Measurements from ENCODE around the gene PATL1. TPM values are rescaled to one million over a fixed set of nuclear protein-coding genes. Genes with fewer than 3 reads are reported as not detected.
A peak's percentile ranks its signal among the peaks of the same experiment; 100 is the strongest.

Gene PATL1
- total and polyA plus RNA-seq, 2 of the 8 experiments (the other 6 are each of a cell fraction or from before 2014, with no cell fraction given), result 30.4 to 33.4 TPM

DNA sequence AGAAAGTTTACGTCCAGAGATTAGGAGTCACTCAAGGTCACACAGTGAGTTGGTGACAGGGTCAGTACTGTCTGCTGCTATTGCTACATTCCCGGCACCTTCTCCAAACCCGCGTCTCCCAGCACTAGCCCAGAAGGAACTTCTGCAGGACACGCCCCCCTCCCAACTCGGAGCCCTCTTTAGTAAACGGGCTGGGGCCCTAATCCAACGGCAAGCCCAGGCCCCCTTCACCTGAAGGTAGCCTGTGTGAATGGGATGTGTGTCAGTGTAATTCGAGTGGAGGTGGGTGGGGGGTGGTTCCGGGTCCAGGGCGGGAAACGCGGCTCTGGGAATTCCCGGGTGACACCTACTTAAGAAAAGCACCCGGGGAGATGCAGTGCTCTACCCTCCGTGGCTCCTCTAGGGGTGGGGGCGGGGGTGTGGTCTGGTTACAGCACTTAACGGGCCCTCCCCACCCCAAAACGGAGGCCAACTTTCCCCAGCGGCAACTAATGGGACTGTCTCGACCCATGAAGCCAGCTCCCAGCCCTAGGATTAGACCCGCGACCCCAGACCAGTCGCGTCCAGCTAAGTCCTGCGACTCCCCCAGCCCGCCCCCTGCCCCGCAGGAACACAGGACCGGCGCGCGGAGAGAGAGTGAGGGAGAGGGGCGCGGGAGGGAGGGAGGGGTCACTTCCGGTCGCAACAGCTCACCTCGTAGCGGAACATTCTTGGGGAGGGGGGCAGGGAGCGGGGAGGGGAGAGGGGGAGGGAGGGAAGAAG, 468 bp downstream of the PATL1 start:
- H3K36me3 ChIP-seq (ENCODE audit: control insufficient read depth in 2 of 4, insufficient read depth in 4 of 4, low read length in 3 of 4), result peaks cover 3 to 26% (median 16%) of the 10 kb centered on the region in 4 experiments; a peak in 6 of 8 replicates
- no peak overlapping the region for H3K14ac ChIP-seq (ENCODE audit: insufficient read length)
- no peak overlapping the region for H2AK5ac ChIP-seq (ENCODE audit: low read depth, low read length)
- H2BK20ac ChIP-seq (ENCODE audit: low read length), result no peak overlapping the region
- peak overlapping the region; percentile 59 to 89 (median 80) for H3K9ac ChIP-seq (replicated peaks in 1 of 4; ENCODE audit: extremely low read depth in 1 of 4, low read depth in 3 of 4, low read length in 3 of 4)
- peaks cover 0 to 8% (median 3%) of the 10 kb centered on the region in 4 experiments; a peak in 2 of 7 replicates for H3K4me1 ChIP-seq (replicated peaks in 1 of 4; ENCODE audit: control insufficient read depth in 3 of 4, insufficient read depth in 4 of 4, low read length in 3 of 4)
- no peak overlapping the region for H3K4ac ChIP-seq (replicated peaks; ENCODE audit: insufficient read length, low read depth, low read length)
- no peak for FAIRE-seq
- H3K56ac ChIP-seq (replicated peaks; ENCODE audit: insufficient read length, low read depth, low read length), result peak overlapping the region; percentile 21
- no peaks in the 10 kb centered on the region for H3K9me3 ChIP-seq (ENCODE audit: insufficient read depth in 2 of 2, low read depth in 1 of 2, low read length in 1 of 2)
- no peak overlapping the region for H2BK15ac ChIP-seq (ENCODE audit: low read length)
- H3K23me2 ChIP-seq (ENCODE audit: low read depth, low read length), result peaks cover 3% of the 10 kb centered on the region
- no peaks in the 10 kb centered on the region for H3K79me1 ChIP-seq (ENCODE audit: low read depth, low read length)
- peaks cover 0 to 14% of the 10 kb centered on the region in 2 experiments; a peak in 2 of 4 replicates for H3K79me2 ChIP-seq (ENCODE audit: control insufficient read depth in 1 of 2, insufficient read depth in 2 of 2, low read length in 2 of 2)
- no peaks in the 10 kb centered on the region for H3K27me3 ChIP-seq (replicated peaks in 1 of 4; ENCODE audit: control insufficient read depth in 3 of 4, extremely low read depth in 1 of 4, insufficient read depth in 3 of 4, low read length in 3 of 4)
- ChIA-PET POLR2A (ENCODE audit: partially characterized antibody) (interaction anchor here (0.7 to 3.7 kb wide), 13 partner anchors 8 to 496 kb away, joined by 3 to 16 read pairs (median 6); partner anchors contain the start of genes DTX4, MRPL16, OSBP and STX3), CTCF (ENCODE audit: partially characterized antibody) (interaction anchor here (0.6 to 1.7 kb wide), 3 partner anchors 9 to 120 kb away, joined by 3 to 11 read pairs (median 3); no protein-coding TSS in a partner anchor)
- 7% methylated on average over 10 of the region's 39 CpGs; no CpG with 5 or more reads in 1 of the 2 experiments for WGBS, 2 experiments (ENCODE audit: extremely low coverage in 1 of 2, insufficient coverage in 1 of 2, insufficient read length in 1 of 2, insufficient replicate concordance in 2 of 2, low coverage in 1 of 2, low lambda C conversion rate in 2 of 2, missing lambda C conversion rate in 1 of 2)
- peak overlapping the region; percentile 73 for H4K5ac ChIP-seq (ENCODE audit: insufficient read length, low read depth, low read length)
- H3K4me2 ChIP-seq (ENCODE audit: insufficient read depth in 1 of 2, low read depth in 2 of 2, low read length in 2 of 2), result peak overlapping the region; percentile 71 to 74
- H4K91ac ChIP-seq (replicated peaks; ENCODE audit: insufficient read length, low read length), result no peak overlapping the region
- peak overlapping the region; percentile 52 for H2BK5ac ChIP-seq (ENCODE audit: low read depth, low read length)
- peak overlapping the region; percentile 72 to 83 (median 79) for H3K4me3 ChIP-seq (ENCODE audit: extremely low read depth in 1 of 4, insufficient read depth in 2 of 4, low read depth in 3 of 4, low read length in 4 of 4)
- H4K8ac ChIP-seq (ENCODE audit: extremely low read depth, insufficient read depth, low read length), result peak overlapping the region; percentile 95; the same call in 1 of the 2 replicates
- H3K27ac ChIP-seq (ENCODE audit: low read depth, low read length), result peak overlapping the region; percentile 88; the same call in 1 of the 2 replicates
- H2AFZ ChIP-seq (ENCODE audit: low read length), result no peak overlapping the region; the same call in 1 of the 2 replicates
- H3K18ac ChIP-seq (ENCODE audit: extremely low read depth, low read length), result no peak overlapping the region
- H2BK120ac ChIP-seq (replicated peaks; ENCODE audit: low read depth, low read length), result no peak overlapping the region
- peaks cover 1 to 3% of the 10 kb centered on the region in 2 experiments for H4K20me1 ChIP-seq (replicated peaks in 1 of 2; ENCODE audit: control insufficient read depth in 1 of 2, insufficient read depth in 2 of 2, low read length in 2 of 2)
- H3K23ac ChIP-seq (ENCODE audit: insufficient read length), result no peak overlapping the region
- 0 out of 2 replicates have a peak overlapping the region, but pooled peaks have one; percentile 17 for H2BK12ac ChIP-seq (ENCODE audit: low read depth, low read length)
- DNase-seq (ENCODE audit: low read depth in 1 of 2, low spot score in 2 of 2), result peak; percentile 36 to 64
- TF ChIP-seq JUN (IDR thresholded peaks at IDR 0.05; ENCODE audit: low read depth, low read length) (no peak), POLR2AphosphoS5 (IDR thresholded peaks at IDR 0.05; ENCODE audit: low read depth, low read length) (no peak), FOSL1 (IDR thresholded peaks at IDR 0.05; ENCODE audit: insufficient read depth, low read depth, low read length) (no peak), SUZ12 (IDR thresholded peaks at IDR 0.05; ENCODE audit: low read length) (no peak), ASH2L (IDR thresholded peaks at IDR 0.05; ENCODE audit: low read length) (no peak), SP1 (IDR thresholded peaks at IDR 0.05; ENCODE audit: low read depth, low read length) (no peak), PHF8 (conservative IDR thresholded peaks at IDR 0.05; ENCODE audit: low read depth, low read length) (peak; percentile 2; the same call in 1 of the 2 replicates), BACH1 (IDR thresholded peaks at IDR 0.05; ENCODE audit: low read length) (no peak), CHD1 (IDR thresholded peaks at IDR 0.05; ENCODE audit: low read depth, low read length) (no peak)
- TF ChIP-seq, protein P1, sequence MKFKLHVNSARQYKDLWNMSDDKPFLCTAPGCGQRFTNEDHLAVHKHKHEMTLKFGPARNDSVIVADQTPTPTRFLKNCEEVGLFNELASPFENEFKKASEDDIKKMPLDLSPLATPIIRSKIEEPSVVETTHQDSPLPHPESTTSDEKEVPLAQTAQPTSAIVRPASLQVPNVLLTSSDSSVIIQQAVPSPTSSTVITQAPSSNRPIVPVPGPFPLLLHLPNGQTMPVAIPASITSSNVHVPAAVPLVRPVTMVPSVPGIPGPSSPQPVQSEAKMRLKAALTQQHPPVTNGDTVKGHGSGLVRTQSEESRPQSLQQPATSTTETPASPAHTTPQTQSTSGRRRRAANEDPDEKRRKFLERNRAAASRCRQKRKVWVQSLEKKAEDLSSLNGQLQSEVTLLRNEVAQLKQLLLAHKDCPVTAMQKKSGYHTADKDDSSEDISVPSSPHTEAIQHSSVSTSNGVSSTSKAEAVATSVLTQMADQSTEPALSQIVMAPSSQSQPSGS (IDR thresholded peaks at IDR 0.05; ENCODE audit: low read length), result no peak

Measured in H1 (cell line).